ENCODE measurements around the gene ARV1.
"Not testable (repeated sequence)": the region's sequence is repeated elsewhere in the genome, so short reads cannot be mapped to it uniquely, and the experiment has no call there.

DNA sequence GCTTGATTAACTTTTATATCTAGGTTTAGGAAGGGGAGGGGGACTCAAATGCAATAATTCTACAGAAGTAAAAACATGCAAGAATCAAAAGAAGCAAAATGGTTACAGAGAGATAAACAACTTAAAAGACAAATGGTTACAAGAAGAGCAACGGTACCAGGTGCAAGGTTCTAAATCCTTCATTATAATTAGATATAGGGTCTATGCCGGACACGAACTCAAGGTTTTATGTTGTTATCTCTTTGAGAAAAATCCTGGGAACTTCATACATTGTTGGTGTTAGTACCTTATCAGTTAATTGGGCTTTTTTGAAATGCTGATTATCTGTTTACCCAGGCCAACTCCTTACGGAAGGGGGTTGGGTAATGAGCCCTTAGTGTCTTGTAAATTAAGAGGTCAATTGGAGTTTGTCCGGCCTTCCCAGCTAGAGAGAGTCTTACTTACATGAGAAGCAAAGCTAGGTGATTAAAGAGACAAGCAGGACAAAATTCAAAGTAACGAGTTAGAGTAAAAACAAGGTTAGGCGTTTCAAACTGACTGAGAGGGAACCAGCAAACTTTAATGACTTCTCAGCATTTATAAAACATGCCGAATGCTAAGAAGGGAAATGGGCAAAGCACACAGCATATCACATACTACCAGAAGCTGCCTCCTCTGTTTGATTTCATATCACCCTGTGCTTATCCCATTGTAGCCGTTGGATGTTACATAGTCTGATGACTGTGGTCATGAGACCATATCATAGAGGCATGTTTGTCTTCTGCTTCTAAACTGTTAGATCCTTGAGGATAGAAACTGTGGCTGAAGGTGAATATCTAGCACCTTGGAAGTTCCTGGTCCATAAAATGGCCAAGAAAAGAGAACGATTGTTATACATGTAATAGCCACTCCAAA, 6.0 kb downstream of the ARV1 start:
- TF ChIP-seq, protein P1, sequence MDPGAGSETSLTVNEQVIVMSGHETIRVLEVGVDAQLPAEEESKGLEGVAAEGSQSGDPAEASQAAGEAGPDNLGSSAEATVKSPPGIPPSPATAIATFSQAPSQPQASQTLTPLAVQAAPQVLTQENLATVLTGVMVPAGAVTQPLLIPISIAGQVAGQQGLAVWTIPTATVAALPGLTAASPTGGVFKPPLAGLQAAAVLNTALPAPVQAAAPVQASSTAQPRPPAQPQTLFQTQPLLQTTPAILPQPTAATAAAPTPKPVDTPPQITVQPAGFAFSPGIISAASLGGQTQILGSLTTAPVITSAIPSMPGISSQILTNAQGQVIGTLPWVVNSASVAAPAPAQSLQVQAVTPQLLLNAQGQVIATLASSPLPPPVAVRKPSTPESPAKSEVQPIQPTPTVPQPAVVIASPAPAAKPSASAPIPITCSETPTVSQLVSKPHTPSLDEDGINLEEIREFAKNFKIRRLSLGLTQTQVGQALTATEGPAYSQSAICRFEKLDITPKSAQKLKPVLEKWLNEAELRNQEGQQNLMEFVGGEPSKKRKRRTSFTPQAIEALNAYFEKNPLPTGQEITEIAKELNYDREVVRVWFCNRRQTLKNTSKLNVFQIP (CRISPR knock-in tag; IDR thresholded peaks at IDR 0.05; ENCODE audit: borderline replicate concordance, low read depth), result not testable (repeated sequence)
- not testable (repeated sequence) for TF ChIP-seq CSDC2 (CRISPR knock-in tag; IDR thresholded peaks at IDR 0.05); TCF4 (CRISPR knock-in tag; IDR thresholded peaks at IDR 0.05; ENCODE audit: borderline replicate concordance); SNAI2 (CRISPR knock-in tag; IDR thresholded peaks at IDR 0.05); BACH2 (CRISPR knock-in tag; IDR thresholded peaks at IDR 0.05; ENCODE audit: borderline replicate concordance); ZFP30 (CRISPR knock-in tag; IDR thresholded peaks at IDR 0.05); ARNTL (CRISPR knock-in tag; IDR thresholded peaks at IDR 0.05; ENCODE audit: borderline replicate concordance, low read depth); ZFP3 (CRISPR knock-in tag; IDR thresholded peaks at IDR 0.05)
- TF ChIP-seq, protein P2, sequence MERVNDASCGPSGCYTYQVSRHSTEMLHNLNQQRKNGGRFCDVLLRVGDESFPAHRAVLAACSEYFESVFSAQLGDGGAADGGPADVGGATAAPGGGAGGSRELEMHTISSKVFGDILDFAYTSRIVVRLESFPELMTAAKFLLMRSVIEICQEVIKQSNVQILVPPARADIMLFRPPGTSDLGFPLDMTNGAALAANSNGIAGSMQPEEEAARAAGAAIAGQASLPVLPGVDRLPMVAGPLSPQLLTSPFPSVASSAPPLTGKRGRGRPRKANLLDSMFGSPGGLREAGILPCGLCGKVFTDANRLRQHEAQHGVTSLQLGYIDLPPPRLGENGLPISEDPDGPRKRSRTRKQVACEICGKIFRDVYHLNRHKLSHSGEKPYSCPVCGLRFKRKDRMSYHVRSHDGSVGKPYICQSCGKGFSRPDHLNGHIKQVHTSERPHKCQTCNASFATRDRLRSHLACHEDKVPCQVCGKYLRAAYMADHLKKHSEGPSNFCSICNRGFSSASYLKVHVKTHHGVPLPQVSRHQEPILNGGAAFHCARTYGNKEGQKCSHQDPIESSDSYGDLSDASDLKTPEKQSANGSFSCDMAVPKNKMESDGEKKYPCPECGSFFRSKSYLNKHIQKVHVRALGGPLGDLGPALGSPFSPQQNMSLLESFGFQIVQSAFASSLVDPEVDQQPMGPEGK (CRISPR knock-in tag; IDR thresholded peaks at IDR 0.05; ENCODE audit: borderline replicate concordance), result not testable (repeated sequence)
- TF ChIP-seq, protein P3, sequence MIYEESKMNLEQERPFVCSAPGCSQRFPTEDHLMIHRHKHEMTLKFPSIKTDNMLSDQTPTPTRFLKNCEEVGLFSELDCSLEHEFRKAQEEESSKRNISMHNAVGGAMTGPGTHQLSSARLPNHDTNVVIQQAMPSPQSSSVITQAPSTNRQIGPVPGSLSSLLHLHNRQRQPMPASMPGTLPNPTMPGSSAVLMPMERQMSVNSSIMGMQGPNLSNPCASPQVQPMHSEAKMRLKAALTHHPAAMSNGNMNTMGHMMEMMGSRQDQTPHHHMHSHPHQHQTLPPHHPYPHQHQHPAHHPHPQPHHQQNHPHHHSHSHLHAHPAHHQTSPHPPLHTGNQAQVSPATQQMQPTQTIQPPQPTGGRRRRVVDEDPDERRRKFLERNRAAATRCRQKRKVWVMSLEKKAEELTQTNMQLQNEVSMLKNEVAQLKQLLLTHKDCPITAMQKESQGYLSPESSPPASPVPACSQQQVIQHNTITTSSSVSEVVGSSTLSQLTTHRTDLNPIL (CRISPR knock-in tag; IDR thresholded peaks at IDR 0.05; ENCODE audit: low read depth), result not testable (repeated sequence)
- TF ChIP-seq, protein P4, sequence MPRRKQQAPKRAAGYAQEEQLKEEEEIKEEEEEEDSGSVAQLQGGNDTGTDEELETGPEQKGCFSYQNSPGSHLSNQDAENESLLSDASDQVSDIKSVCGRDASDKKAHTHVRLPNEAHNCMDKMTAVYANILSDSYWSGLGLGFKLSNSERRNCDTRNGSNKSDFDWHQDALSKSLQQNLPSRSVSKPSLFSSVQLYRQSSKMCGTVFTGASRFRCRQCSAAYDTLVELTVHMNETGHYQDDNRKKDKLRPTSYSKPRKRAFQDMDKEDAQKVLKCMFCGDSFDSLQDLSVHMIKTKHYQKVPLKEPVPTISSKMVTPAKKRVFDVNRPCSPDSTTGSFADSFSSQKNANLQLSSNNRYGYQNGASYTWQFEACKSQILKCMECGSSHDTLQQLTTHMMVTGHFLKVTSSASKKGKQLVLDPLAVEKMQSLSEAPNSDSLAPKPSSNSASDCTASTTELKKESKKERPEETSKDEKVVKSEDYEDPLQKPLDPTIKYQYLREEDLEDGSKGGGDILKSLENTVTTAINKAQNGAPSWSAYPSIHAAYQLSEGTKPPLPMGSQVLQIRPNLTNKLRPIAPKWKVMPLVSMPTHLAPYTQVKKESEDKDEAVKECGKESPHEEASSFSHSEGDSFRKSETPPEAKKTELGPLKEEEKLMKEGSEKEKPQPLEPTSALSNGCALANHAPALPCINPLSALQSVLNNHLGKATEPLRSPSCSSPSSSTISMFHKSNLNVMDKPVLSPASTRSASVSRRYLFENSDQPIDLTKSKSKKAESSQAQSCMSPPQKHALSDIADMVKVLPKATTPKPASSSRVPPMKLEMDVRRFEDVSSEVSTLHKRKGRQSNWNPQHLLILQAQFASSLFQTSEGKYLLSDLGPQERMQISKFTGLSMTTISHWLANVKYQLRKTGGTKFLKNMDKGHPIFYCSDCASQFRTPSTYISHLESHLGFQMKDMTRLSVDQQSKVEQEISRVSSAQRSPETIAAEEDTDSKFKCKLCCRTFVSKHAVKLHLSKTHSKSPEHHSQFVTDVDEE (CRISPR knock-in tag; IDR thresholded peaks at IDR 0.05), result not testable (repeated sequence)
